AG10803 (cell line): ENCODE data around the gene CAPN9.
"Not testable (repeated sequence)": the region's sequence is repeated elsewhere in the genome, so short reads cannot be mapped to it uniquely, and the experiment has no call there.

Source experiments
- DNase-seq: peaks from one replicate; pipeline ENCODE4 v3.0.0; 2010; ENCODE audit warnings: low read depth
- H3K4me3 ChIP-seq: 2 replicates; pipeline ENCODE4 v1.5.1; 2011; ENCODE audit warnings: mild to moderate bottlenecking, low read length, control low read depth
- TF ChIP-seq, protein P1 (sequence below): conservative IDR thresholded peaks from 2 replicates; pipeline ENCODE4 v1.5.1; 2011; ENCODE audit warnings: mild to moderate bottlenecking, low read length, control low read depth, inconsistent platforms

Gene CAPN9

DNA sequence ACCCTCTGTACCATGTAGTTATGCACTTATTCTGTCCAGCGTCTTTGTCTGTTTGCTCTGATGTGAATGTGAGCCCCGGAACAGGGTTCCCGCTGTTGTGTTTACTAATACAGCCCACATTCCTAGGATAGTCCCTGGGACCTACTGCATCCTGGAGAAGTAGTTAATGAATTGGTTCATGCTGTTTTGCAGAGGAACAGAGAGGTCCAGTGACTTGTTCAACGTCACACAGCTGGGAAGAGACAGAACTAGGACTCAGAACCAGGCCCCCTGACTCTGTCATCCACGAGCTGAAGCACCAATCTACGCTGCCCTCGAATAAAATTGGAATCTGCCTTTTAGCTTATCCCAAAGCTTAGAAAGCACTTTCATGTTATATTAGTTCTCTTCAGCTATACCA lies 34.0 kb upstream of the CAPN9 start:
- no peak for DNase-seq
- no peak overlapping the region for H3K4me3 ChIP-seq
- TF ChIP-seq, protein P1, sequence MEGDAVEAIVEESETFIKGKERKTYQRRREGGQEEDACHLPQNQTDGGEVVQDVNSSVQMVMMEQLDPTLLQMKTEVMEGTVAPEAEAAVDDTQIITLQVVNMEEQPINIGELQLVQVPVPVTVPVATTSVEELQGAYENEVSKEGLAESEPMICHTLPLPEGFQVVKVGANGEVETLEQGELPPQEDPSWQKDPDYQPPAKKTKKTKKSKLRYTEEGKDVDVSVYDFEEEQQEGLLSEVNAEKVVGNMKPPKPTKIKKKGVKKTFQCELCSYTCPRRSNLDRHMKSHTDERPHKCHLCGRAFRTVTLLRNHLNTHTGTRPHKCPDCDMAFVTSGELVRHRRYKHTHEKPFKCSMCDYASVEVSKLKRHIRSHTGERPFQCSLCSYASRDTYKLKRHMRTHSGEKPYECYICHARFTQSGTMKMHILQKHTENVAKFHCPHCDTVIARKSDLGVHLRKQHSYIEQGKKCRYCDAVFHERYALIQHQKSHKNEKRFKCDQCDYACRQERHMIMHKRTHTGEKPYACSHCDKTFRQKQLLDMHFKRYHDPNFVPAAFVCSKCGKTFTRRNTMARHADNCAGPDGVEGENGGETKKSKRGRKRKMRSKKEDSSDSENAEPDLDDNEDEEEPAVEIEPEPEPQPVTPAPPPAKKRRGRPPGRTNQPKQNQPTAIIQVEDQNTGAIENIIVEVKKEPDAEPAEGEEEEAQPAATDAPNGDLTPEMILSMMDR = no peak

GRCh38 chr1:230713547-230713914 lies 33.7 kb upstream of the CAPN9 start:
- peak overlapping the region; percentile 13 for H3K4me3 ChIP-seq
- TF ChIP-seq, protein P1 = no peak
- DNase-seq = no peak

- H3K4me3 ChIP-seq = peak within 1 kb of the TSS; percentile 13
- DNase-seq = peak; percentile 87
- TF ChIP-seq, protein P1 = no peak
These were observed 33.0 kb upstream of the CAPN9 start, which contains the start of gene AGT for GRCh38 chr1:230713915-230714764. TSS of gene AGT (minus strand) at chr1:230714122. CDS start at chr1:230710823, 3,299 bp downstream.

DNA sequence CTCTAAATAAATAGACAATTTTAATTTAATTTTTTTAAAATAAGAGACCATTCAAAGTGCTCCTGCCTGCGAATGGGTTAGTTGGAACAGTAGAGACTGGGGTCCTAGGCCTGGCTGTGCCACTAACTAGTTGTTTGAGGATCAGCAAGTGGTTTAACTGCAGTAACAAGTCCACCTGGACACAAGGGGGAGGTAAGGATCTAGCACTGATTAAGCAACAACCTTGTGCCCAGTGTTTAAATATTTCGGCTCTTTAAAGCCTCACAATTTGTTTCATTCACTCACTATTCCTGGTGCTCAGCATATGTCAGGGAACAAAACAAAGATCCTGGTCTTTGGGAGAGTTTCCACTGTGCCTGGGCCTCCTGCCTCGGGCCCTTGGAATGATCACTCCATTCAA lies 31.7 kb upstream of the CAPN9 start:
- no peak for DNase-seq
- H3K4me3 ChIP-seq = no peak overlapping the region
- TF ChIP-seq, protein P1 = no peak

DNA sequence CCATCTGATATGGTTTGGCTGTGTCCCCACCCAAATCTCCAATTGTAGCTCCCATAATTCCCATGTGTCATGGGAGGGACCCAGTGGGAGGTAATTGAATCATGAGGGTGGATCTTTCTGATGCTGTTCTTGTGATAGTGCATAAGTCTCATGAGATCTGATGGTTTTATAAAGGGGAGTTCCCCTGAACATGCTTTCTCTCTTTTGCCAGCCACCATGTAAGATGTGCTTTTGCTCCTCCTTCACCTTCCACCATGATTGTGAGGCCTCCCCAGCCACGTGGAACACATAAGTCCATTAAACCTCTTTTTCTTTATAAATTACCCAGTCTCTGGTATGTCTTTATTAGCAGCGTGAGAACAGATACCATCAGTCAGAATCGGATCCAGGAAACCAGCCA lies 30.7 kb upstream of the CAPN9 start:
- DNase-seq = not testable (repeated sequence)

DNA sequence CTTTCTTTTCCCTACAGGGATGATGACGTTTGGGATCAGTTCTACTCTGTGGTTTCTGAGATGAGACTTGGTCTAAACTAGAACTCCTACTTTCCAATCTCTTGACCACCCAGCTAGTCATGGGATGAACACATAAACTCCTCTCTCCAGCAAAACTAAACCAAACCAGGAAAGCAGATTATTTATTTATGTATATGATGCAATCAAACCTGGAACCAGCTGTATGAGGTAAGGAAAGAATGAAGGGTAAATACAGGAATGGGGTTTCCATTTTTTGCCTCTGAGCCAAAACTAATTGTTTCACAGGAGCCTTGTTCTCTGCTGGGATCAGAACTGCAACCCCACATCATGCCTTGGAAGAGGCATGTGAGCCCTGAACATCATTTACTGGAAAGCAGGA lies 29.9 kb upstream of the CAPN9 start:
- TF ChIP-seq, protein P1 = no peak
- no peak overlapping the region for H3K4me3 ChIP-seq
- peak; percentile 3 for DNase-seq

More for the DNA sequence above, 30.7 kb upstream of the CAPN9 start:
- not testable (repeated sequence) for H3K4me3 ChIP-seq

DNA sequence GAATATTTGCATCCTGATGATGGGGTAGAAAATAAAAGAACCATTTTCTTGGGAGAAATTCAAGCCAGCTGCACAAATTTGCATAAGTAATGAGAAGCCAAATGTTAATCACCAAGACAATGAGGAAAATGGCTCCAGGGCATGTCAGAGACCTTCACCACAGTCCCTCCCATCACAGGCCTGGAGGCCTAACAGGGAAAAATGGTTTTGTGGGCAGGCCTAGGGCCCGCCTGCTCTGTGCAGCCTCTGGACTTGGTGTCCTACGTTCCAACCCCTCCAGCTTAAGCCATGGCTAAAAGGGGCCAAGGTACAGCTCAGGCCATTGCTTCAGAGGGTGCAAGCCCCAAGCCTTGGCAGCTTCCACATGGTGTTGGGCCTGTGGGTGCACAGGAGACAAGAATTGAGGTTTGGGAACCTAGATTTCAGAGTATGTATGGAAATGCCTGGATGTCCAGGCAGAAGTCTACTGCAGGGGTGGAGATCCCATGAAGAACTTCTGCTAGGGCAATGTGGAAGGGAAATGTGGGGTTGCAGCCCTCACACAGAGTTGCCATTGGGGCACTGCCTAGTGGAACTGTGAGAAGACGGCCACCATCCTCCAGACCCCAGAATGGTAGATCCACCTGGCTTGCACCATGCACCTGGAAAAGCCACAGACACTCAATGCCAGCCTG lies 25.2 kb upstream of the CAPN9 start:
- not testable (repeated sequence) for DNase-seq, H3K4me3 ChIP-seq
